ENCODE data around the gene DBH.

Gene DBH

DNA sequence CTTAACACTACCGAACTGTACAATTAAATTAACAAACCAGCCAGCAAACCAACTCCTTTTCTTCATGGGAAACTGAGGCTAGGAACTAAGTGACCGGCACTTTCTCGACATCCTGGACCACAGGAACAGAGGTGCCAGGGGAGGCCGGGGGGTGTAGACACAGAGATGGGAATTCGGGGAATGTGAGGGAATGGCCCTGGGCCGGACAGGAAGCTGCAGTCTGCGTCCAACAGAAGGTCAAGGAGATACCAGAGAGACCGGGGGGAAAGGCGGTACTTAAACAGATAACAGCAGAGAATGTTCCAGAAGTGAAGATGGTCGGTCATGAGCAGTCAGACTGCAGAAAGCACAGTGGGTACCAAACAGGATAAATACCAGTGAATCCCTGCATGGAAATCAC lies 40.3 kb downstream of the DBH start:
- Histone ChIP-seq H3K4me1 (peaks cover 11 to 31% (median 17%) of the 10 kb centered on the region in 10 experiments; a peak in 19 of 20 replicates), H3K9me3 (replicated peaks in 1 of 11) (peaks cover 0 to 3% (median 0%) of the 10 kb centered on the region in 11 experiments; a peak in 1 of 22 replicates), H3K27me3 (no peaks in the 10 kb centered on the region), H4K20me1 (no peaks in the 10 kb centered on the region; a peak in 1 of 22 replicates), H3K9ac (no peak overlapping the region), H3K36me3 (peaks cover 0 to 12% (median 0%) of the 10 kb centered on the region in 11 experiments; a peak in 5 of 22 replicates), H3K4me2 (no peak overlapping the region), H3K4me3 (no peak overlapping the region), H3K27ac (no peak overlapping the region)
- no peak for TF ChIP-seq Cebpa-rat (IDR thresholded peaks at IDR 0.05)

DNA sequence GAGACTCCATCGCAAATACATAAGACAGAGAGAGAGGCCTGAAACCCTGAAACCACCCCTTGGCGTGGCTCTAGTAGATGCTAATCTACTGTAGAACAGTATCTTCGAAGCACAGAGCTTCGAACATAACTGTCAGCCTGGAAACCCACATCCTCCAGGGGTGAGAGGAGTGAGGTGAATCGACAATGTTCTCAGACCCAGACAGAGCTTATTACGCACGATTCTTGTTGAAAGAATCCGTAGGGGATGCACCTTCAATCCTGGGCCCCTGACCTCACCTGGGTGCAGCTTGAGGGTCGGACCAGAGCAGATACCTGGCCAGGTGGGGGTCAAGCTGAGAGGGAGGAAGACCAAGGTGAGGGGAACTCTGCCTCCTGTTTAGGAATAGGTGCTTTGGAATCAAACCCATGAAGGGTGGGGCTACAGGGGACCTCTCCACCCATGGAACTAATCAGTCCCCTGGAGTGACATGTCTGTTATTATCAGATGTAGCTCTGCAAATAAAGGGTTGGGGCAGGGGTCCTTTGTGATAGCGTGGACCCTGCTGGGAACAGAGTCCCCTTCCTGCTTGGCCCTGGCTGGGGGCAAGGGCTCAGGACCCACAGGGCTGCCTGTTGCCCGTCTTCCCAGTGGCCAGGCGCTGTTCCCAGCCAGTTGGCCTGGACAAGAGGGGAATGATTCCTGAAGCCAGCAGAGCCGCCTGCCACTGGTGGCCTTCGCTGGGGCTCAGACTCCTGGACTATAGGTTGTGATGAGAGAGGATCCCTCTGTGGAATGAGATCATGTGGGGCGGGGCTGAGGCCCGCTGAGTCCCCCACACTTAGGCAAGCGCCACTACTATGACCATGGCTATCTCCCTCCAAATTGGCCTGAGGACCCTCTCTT lies 41.2 kb downstream of the DBH start:
- Histone ChIP-seq H3K4me3 (no peak overlapping the region), H3K9me3 (replicated peaks in 1 of 11) (no peaks in the 10 kb centered on the region), H4K20me1 (no peaks in the 10 kb centered on the region; a peak in 1 of 22 replicates), H3K36me3 (peaks cover 0 to 6% (median 0%) of the 10 kb centered on the region in 11 experiments; a peak in 5 of 22 replicates), H3K9ac (no peak overlapping the region), H3K4me1 (peaks cover 13 to 39% (median 24%) of the 10 kb centered on the region in 10 experiments), H3K27ac (no peak overlapping the region), H3K4me2 (no peak overlapping the region), H3K27me3 (no peaks in the 10 kb centered on the region)
- TF ChIP-seq Cebpa-rat (IDR thresholded peaks at IDR 0.05), result no peak

DNA sequence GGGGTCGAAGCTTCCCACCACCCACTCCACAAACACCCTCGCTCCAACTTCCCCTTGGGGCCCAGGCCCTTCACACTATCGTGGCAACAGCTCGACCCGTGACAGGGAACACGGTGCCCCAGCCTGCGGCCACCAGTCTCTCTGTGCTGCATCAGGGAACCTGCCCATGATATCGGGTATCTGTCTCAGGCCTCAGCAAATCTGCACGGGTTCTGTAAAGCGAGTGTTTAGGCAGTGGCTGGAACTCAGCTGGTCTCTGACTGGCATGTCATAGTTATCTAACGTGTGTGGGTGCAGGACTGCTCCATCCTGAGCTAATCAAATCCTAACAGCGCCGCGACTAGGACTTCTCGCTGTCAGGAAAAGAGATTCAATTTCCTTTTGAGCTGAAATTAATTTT lies 42.9 kb downstream of the DBH start:
- H3K27ac ChIP-seq, result peak overlapping the region in 1 of 11 experiments; percentile 37; a peak in 1 of 22 replicates
- no peaks in the 10 kb centered on the region for H3K9me3 ChIP-seq (replicated peaks in 1 of 11)
- peak overlapping the region in 2 of 11 experiments; percentile 12 to 46; a peak in 3 of 22 replicates for H3K4me2 ChIP-seq
- H4K20me1 ChIP-seq, result no peaks in the 10 kb centered on the region
- H3K36me3 ChIP-seq, result no peaks in the 10 kb centered on the region; a peak in 2 of 22 replicates
- H3K4me3 ChIP-seq, result no peak overlapping the region
- H3K9ac ChIP-seq, result peak overlapping the region in 2 of 11 experiments; percentile 29 to 34; a peak in 2 of 22 replicates
- peaks cover 22 to 40% (median 30%) of the 10 kb centered on the region in 10 experiments for H3K4me1 ChIP-seq
- no peaks in the 10 kb centered on the region for H3K27me3 ChIP-seq
- TF ChIP-seq Cebpa-rat (IDR thresholded peaks at IDR 0.05), result no peak

DNA sequence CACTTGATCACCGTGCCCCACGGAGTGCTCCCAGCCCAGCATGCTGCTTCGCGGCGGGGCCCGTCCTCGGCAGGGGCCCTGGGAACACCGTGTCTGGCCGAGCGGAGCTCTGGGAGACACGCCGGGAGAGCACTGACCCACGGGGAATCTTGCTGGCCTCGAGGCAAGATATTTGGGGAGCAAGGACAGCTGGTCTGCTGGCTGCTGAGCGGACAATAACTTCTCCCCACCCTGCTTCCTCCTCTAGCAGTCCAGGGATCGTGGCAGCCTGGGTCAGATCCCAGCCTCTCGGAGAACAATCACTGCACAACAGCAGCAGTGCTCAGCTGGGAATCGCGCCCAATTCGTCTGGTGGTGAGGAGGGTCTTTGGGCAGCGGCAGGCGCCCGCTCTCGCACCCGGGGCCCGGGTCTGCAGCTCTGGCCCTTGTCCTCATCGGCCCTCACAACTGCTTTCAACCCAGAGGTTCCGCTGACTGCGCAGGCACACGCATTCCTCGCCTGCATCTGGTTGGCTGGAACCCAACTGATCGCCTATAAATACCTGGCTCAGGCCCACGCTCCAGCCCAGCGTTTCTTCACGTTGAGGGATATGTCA lies 43.4 kb downstream of the DBH start:
- Histone ChIP-seq H4K20me1 (no peaks in the 10 kb centered on the region), H3K36me3 (no peaks in the 10 kb centered on the region; a peak in 1 of 22 replicates), H3K9me3 (replicated peaks in 1 of 11) (no peaks in the 10 kb centered on the region), H3K4me2 (peak overlapping the region in 2 of 11 experiments; percentile 12 to 46; a peak in 3 of 22 replicates), H3K27ac (peak overlapping the region in 1 of 11 experiments; percentile 37; a peak in 1 of 22 replicates), H3K4me1 (peaks cover 27 to 43% (median 34%) of the 10 kb centered on the region in 10 experiments), H3K4me3 (no peak overlapping the region), H3K27me3 (no peaks in the 10 kb centered on the region), H3K9ac (peak overlapping the region in 2 of 11 experiments; percentile 29 to 34; a peak in 2 of 22 replicates)
- no peak for TF ChIP-seq Cebpa-rat (IDR thresholded peaks at IDR 0.05)

DNA sequence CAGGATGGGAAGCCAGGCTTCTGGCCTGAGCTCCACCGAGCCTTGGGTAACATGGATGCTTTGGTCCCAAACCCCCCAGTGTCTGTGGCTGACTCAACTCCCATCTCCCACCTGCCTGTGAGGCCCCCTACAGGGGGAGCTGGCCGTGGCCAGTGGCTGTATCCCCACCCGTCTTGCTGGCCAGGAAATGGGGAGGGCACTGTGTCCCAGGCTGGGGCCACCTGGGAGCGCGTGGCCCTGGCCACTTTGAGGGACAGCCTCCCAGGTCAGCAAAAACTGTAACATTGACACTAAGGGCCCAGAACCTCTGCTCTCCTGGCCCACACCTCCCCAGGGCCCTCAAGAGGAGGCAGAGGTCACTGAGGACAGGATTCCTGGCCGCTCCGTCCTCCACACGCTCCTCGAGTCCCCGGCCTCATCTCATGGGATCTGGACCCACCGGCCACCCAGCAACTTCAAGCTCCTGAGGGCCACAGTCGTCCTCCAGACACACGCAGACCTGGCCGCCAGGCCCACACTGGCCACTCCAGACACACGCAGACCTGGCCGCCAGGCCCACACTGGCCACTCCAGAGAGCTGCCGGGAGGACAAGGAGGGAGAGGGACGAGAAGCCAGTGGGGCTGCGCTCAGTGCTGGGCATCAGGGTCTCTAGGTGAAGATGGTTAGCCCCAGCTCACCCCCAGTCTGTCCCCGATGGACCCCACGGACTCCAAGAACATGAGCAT lies 44.2 kb downstream of the DBH start:
- TF ChIP-seq Cebpa-rat (IDR thresholded peaks at IDR 0.05), result no peak
- Histone ChIP-seq H3K27me3 (no peaks in the 10 kb centered on the region), H3K4me1 (peaks cover 34 to 50% (median 42%) of the 10 kb centered on the region in 10 experiments), H3K4me2 (no peak overlapping the region), H3K27ac (peak overlapping the region in 4 of 11 experiments; percentile 48 to 92 (median 90); a peak in 6 of 22 replicates), H3K36me3 (no peaks in the 10 kb centered on the region; a peak in 1 of 22 replicates), H3K9me3 (replicated peaks in 1 of 11) (no peaks in the 10 kb centered on the region), H3K9ac (no peak overlapping the region), H4K20me1 (no peaks in the 10 kb centered on the region), H3K4me3 (no peak overlapping the region)

DNA sequence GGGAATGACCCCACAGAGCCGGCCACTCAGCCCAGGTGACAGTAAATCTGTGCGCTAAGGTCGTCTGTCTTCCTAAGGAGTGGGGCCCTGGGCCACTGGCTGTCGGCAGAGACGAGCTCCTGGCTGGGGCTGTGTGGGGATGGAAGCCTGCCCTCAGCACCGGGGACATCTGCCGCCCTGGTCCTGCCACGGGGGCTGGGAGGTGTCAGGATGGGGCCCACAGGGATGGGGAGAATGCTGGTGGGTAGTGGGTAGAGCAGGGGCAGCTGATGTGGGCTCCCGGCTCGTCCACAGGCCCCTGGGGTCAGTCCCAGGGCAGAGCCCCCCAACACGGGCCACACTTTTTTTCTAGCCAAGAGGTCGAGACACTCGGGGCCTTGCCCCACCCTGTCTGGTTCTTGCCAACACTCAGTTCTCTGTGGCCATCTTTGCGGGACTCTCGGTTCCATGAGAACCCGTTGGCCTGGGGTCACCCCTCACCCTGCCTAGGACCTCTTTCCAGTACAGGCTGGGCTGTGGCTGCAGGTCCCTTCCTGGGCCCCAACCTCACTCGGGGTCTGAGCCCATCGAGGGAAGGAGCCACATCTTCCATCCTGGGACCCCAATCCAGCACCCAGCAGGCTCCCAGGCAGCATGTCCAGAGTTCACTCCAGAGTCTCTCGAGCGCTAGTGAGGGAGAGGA lies 45.0 kb downstream of the DBH start:
- Histone ChIP-seq H3K9me3 (replicated peaks in 1 of 11) (no peaks in the 10 kb centered on the region), H3K9ac (peak overlapping the region in 1 of 11 experiments; percentile 20; a peak in 1 of 22 replicates), H3K4me3 (no peak overlapping the region), H3K27me3 (no peaks in the 10 kb centered on the region), H3K4me1 (peaks cover 34 to 55% (median 49%) of the 10 kb centered on the region in 10 experiments), H3K36me3 (no peaks in the 10 kb centered on the region), H3K27ac (peak overlapping the region in 5 of 11 experiments; percentile 19 to 92 (median 88); a peak in 8 of 22 replicates), H4K20me1 (no peaks in the 10 kb centered on the region), H3K4me2 (peak overlapping the region in 5 of 11 experiments; percentile 18 to 91 (median 89); a peak in 7 of 22 replicates)
- TF ChIP-seq Cebpa-rat (IDR thresholded peaks at IDR 0.05), result no peak

DNA sequence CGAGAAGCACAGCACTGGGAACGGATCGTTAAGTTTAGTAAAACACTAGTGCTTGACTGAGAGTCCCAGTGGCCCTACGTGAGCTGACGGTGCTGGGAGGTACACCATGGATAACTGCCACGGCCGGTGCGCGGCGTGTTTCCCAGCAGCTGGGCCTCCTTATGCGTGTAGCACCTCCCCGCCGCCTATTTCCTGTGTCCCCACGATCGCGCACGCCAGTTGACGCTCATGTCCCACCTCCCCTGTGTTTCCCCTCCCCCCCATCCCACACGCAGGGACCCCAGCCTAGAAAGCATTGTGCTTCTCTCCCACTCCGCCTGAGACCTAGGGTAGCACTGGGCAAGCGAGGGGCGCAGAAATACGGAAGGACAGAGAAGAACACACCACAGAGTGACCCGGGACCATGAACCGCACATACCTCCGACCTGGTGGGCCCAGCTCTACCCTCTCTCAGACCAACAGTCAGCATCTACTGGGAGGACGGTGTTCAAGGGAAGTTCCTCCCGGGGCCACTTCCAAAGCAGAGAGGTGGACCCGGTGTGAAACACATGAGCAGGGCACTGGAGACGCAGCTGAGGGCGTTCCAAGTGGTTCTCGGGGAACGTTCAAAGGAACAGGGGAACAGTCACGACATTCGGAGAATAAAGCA lies 45.6 kb downstream of the DBH start:
- H3K4me3 ChIP-seq, result no peak overlapping the region
- no peaks in the 10 kb centered on the region for H3K27me3 ChIP-seq
- H3K9ac ChIP-seq, result peak overlapping the region in 1 of 11 experiments; percentile 7; a peak in 1 of 22 replicates
- H3K27ac ChIP-seq, result peak overlapping the region in 5 of 11 experiments; percentile 48 to 92 (median 88); a peak in 10 of 22 replicates
- no peaks in the 10 kb centered on the region for H3K36me3 ChIP-seq
- no peaks in the 10 kb centered on the region for H3K9me3 ChIP-seq (replicated peaks in 1 of 11)
- H3K4me2 ChIP-seq, result peak overlapping the region in 8 of 11 experiments; percentile 82 to 91 (median 89); a peak in 12 of 22 replicates
- TF ChIP-seq Cebpa-rat (IDR thresholded peaks at IDR 0.05), result no peak
- H4K20me1 ChIP-seq, result no peaks in the 10 kb centered on the region
- H3K4me1 ChIP-seq, result peaks cover 34 to 62% (median 56%) of the 10 kb centered on the region in 10 experiments
